ENCODE measurements around the gene FKBP8.

The FKBP8 gene

DNA sequence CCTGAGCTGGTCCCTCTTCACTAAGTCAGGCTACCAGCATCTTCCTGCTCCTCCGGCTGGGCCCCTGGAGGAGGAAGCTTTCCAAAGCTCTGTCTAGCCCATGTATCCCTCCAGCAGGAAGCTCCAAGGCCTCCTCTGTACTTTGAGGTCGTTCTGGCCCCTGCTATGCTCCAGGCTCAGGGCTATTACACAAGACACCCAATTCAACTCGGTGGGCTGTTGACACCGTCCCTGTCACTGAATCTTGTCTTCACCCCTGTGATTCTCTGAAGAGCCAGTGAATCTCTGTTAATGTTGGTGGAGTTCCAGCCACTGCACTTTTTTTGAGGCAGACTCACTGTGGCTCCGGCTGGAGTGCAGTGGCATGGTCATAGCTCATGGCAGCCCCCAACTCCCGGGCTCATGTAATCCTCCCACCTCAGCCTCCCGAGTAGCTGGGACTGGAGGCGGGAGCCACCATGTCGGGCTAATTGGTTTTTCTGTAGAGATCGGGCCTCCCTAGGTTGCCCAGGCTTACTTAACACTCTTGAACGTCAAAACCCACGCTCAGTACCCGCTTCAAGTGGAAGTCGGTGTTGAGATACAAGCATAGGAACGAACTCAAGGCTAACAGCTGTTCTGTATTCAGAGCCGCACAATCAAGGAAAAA lies 44.7 kb upstream of the FKBP8 start:
- DNase-seq (ENCODE audit: extremely low read depth, low read depth) = no peak
- TF ChIP-seq, protein P1, sequence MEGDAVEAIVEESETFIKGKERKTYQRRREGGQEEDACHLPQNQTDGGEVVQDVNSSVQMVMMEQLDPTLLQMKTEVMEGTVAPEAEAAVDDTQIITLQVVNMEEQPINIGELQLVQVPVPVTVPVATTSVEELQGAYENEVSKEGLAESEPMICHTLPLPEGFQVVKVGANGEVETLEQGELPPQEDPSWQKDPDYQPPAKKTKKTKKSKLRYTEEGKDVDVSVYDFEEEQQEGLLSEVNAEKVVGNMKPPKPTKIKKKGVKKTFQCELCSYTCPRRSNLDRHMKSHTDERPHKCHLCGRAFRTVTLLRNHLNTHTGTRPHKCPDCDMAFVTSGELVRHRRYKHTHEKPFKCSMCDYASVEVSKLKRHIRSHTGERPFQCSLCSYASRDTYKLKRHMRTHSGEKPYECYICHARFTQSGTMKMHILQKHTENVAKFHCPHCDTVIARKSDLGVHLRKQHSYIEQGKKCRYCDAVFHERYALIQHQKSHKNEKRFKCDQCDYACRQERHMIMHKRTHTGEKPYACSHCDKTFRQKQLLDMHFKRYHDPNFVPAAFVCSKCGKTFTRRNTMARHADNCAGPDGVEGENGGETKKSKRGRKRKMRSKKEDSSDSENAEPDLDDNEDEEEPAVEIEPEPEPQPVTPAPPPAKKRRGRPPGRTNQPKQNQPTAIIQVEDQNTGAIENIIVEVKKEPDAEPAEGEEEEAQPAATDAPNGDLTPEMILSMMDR (IDR thresholded peaks at IDR 0.05; ENCODE audit: low read depth, low read length, missing control alignments) = no peak
- H3K4me3 ChIP-seq (replicated peaks; ENCODE audit: low read depth, low read length) = peak overlapping the region; percentile 80

DNA sequence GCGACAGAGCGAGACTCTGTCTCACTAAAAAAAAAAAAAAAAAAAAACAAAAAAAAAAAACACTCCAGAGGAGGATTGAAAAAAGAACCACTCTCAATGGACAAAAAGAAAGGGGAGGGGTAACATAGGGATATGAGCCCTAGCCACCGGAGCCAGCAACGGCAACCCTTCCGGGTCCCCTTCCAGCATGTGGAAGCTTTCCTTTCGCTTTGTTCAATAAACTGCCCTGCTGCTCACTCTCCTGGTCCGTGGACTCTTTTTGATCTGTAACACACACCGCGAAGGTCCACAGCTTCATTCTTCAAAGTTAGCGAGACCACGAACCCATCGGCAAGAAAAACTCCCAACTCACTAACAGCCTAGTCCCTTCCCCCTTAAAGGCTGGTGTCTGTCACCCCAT lies 44.2 kb upstream of the FKBP8 start:
- TF ChIP-seq, protein P1 (IDR thresholded peaks at IDR 0.05; ENCODE audit: low read depth, low read length, missing control alignments) = no peak
- no peak for DNase-seq (ENCODE audit: extremely low read depth, low read depth)
- H3K4me3 ChIP-seq (replicated peaks; ENCODE audit: low read depth, low read length) = no peak overlapping the region

DNA sequence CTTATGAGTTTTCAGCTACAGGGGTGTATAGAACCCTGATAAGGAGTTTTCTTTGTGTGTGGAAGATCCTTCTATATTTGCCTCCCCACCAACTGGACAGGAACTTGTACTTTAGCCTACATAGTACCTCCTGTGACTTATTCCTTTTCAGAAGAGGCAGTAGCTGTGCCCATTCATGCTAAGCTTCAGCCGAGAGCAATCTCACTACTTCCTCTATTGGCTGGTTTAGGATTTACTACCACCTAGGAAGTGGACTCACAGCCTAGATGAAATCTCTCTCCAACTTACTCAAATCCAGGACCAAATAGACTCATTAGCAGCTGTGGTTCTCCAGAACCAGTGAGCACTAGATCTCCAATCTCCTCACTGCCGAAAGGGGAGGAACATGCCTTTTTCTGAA lies 42.9 kb upstream of the FKBP8 start:
- no peak overlapping the region for H3K4me3 ChIP-seq (replicated peaks; ENCODE audit: low read depth, low read length)
- TF ChIP-seq, protein P1 (IDR thresholded peaks at IDR 0.05; ENCODE audit: low read depth, low read length, missing control alignments) = no peak
- no peak for DNase-seq (ENCODE audit: extremely low read depth, low read depth)

DNA sequence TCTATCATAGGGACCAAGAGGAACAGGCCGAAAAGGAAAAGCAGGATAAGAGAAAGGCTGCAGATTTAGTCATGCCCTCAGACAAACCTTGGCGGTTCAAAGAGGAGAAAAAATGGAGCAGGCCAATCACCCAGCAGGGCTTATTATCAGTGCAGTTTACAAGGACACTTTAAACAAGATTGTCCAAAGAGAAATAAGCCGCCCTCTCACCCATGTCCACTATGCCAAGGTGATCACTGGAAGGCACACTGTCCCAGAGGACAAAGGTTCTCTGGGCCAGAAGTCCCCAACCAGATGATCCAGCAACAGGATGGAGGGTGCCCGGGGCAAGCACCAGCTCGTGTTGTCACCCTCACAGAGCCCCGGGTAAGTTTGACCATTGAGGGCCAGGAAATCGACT lies 36.9 kb upstream of the FKBP8 start:
- TF ChIP-seq, protein P1 (IDR thresholded peaks at IDR 0.05; ENCODE audit: low read depth, low read length, missing control alignments) = no peak
- no peak for DNase-seq (ENCODE audit: extremely low read depth, low read depth)
- H3K4me3 ChIP-seq (replicated peaks; ENCODE audit: low read depth, low read length) = no peak overlapping the region

DNA sequence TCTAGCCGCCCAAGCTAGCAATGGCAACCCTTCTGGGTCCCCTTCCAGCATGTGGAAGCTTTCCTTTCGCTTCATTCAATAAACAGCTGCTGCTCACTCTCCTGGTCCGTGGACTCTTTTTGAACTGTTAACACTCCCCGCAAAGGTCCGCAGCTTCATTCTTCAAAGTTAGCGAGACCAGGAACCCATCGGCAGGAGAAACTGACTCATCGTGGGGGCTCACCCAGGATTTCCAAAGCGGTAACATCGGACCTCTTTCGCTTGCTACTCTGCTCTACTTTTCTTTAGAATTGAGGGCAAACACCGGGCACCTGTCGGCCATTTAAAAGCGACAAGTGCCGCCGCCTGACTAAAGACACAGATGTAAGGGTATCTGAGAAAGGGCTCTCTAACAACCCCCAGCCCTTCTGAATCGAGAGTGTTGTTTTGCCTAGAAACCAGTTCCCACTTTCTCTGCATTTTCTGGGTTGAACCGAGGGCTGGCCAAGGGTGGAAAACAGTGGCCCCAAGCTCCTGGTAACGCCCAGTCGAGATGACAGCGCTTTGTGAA lies 34.1 kb upstream of the FKBP8 start:
- TF ChIP-seq, protein P1 (IDR thresholded peaks at IDR 0.05; ENCODE audit: low read depth, low read length, missing control alignments) = no peak
- DNase-seq (ENCODE audit: extremely low read depth, low read depth) = no peak
- H3K4me3 ChIP-seq (replicated peaks; ENCODE audit: low read depth, low read length) = no peak overlapping the region

DNA sequence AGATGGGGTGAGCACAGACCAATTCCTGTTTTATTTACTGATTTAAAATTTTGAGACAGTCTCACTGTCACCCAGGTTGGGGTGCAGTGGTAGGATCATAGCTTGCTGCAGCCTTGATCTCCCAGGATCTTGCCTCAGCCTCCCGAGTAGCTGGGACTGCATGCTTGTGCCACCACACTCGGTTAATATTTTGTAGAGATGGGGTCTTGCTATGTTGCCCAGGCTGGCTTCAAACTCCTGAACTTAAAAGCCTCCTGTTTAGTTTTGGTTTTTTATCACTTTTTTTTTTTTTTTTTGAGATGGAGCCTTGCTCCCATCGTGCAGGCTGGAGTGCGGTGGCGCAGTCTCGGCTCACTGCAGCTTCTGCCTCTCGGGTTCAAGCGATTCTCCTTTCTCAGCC lies 33.0 kb upstream of the FKBP8 start:
- no peak for DNase-seq (ENCODE audit: extremely low read depth, low read depth)
- TF ChIP-seq, protein P1 (IDR thresholded peaks at IDR 0.05; ENCODE audit: low read depth, low read length, missing control alignments) = no peak
- H3K4me3 ChIP-seq (replicated peaks; ENCODE audit: low read depth, low read length) = no peak overlapping the region

All from HFF-Myc (cell line).